ENCODE results near the gene SIX2. TPM values are rescaled to one million over a fixed set of nuclear protein-coding genes. Genes with fewer than 3 reads are reported as not detected.

Gene SIX2
- total and polyA plus RNA-seq, 2 experiments from 2014 or later = 0.87 to 1.3 TPM

GRCh38 chr2:45005261-45006002 is 3.8 kb downstream of the SIX2 start:
- DNase-seq (ENCODE audit: low spot score) (peak; percentile 34), ATAC-seq (no peak)
- Histone ChIP-seq H3K79me2 (replicated peaks; ENCODE audit: insufficient read depth) (no peaks in the 10 kb centered on the region), H3F3A (replicated peaks; ENCODE audit: low read depth) (peaks cover 23% of the 10 kb centered on the region; the same call in 1 of the 2 replicates), H3K4me1 (ENCODE audit: insufficient read depth) (peaks cover 39% of the 10 kb centered on the region), H3K4me2 (peak overlapping the region; percentile 85; the same call in 1 of the 2 replicates), H3K9me2 (ENCODE audit: insufficient read depth) (no peaks in the 10 kb centered on the region), H2AFZ (no peak overlapping the region), H3K36me3 (ENCODE audit: insufficient read depth) (no peaks in the 10 kb centered on the region), H3K27ac (ENCODE audit: low read depth) (no peak overlapping the region), H3K27me3 (ENCODE audit: insufficient read depth) (peaks cover 95% of the 10 kb centered on the region), H4K20me1 (replicated peaks; ENCODE audit: insufficient read depth) (peaks cover 9% of the 10 kb centered on the region), H3K4me3 (peak overlapping the region; percentile 56; the same call in 1 of the 2 replicates)
- Mint-ChIP-seq H3K36me3 (ENCODE audit: low read depth) (peaks cover 3% of the 10 kb centered on the region; the same call in 1 of the 3 replicates), H3K27ac (no peak overlapping the region), H3K9me3 (peaks cover 6% of the 10 kb centered on the region; the same call in 2 of the 3 replicates), H3K4me1 (peaks cover 42% of the 10 kb centered on the region), H3K4me3 (peak overlapping the region; percentile 15; the same call in 2 of the 3 replicates), H3K27me3 (ENCODE audit: insufficient read depth, low read depth, poor library complexity) (peaks cover 97% of the 10 kb centered on the region)
- TF ChIP-seq REST (IDR thresholded peaks at IDR 0.05; ENCODE audit: unreplicated experiment) = no peak
- TF ChIP-seq CREB1 (CRISPR knock-in tag; IDR thresholded peaks at IDR 0.05; ENCODE audit: low read depth) = no peak
- no peak for TF ChIP-seq STAT1 (IDR thresholded peaks at IDR 0.05; ENCODE audit: unreplicated experiment)
- TF ChIP-seq ZNF331 (CRISPR knock-in tag; IDR thresholded peaks at IDR 0.05; ENCODE audit: low read depth) = no peak
- peak; percentile 77 for TF ChIP-seq EZH2phosphoT487 (IDR thresholded peaks at IDR 0.05; ENCODE audit: unreplicated experiment)
- no peak for TF ChIP-seq JUNB (IDR thresholded peaks at IDR 0.05; ENCODE audit: unreplicated experiment)
- no peak for TF ChIP-seq ZNF462 (CRISPR knock-in tag; IDR thresholded peaks at IDR 0.05)
- TF ChIP-seq POLR2AphosphoS5 (IDR thresholded peaks at IDR 0.05; ENCODE audit: low read depth) = no peak
- TF ChIP-seq CTCF (conservative IDR thresholded peaks at IDR 0.05; ENCODE audit: low read depth in 2 of 2) = no peak
- no peak for TF ChIP-seq ETS1 (IDR thresholded peaks at IDR 0.05)
- TF ChIP-seq EZH2 (IDR thresholded peaks at IDR 0.05; ENCODE audit: low read depth, unreplicated experiment) = peak; percentile 90
